Neural crest cell (in vitro differentiated cells): ENCODE data around the gene FBLN1. TPM values are rescaled to one million over a fixed set of nuclear protein-coding genes. Genes with fewer than 3 reads are reported as not detected.

ENCODE experiments used
- DNase-seq: peaks from one replicate; pipeline ENCODE4 v3.0.0; 2021; ENCODE audit warnings: low read depth, mixed read lengths, low spot score
- H3K27ac Mint-ChIP-seq: one replicate; pipeline ENCODE4 v1.8.0; 2021; ENCODE audit warnings: mild to moderate bottlenecking, mixed read lengths; ENCODE audit not compliant: unreplicated experiment
- H3K27me3 Mint-ChIP-seq: 2 replicates; pipeline ENCODE4 v1.8.0; 2021; ENCODE audit warnings: low read depth, mild to moderate bottlenecking, mixed read lengths
- H3K36me3 Mint-ChIP-seq: 2 replicates; pipeline ENCODE4 v1.8.0; 2021; ENCODE audit warnings: low read depth, mild to moderate bottlenecking, mixed read lengths
- H3K4me1 Mint-ChIP-seq: 2 replicates; pipeline ENCODE4 v1.8.0; 2021; ENCODE audit warnings: mixed read lengths
- H3K4me3 Mint-ChIP-seq: one replicate; pipeline ENCODE4 v1.8.0; 2021; ENCODE audit warnings: mild to moderate bottlenecking, mixed read lengths
- H3K9me3 Mint-ChIP-seq: 2 replicates; pipeline ENCODE4 v1.8.0; 2021; ENCODE audit warnings: mixed read lengths
- CTCF ChIP-seq: fragments of 200-600 bp; sonication (generic); conservative IDR thresholded peaks from 2 replicates; pipeline ENCODE4 v1.5.0; 2021; ENCODE audit warnings: antibody characterized with exemption, mild to moderate bottlenecking
- total RNA-seq: library from RNA; stranded (reverse); gene quantifications from 2 replicates; pipeline ENCODE4 v1.2.1, GENCODE V29; 2021

FBLN1 gene
- total RNA-seq, 1 donor from 2014 or later: 163 TPM

DNA sequence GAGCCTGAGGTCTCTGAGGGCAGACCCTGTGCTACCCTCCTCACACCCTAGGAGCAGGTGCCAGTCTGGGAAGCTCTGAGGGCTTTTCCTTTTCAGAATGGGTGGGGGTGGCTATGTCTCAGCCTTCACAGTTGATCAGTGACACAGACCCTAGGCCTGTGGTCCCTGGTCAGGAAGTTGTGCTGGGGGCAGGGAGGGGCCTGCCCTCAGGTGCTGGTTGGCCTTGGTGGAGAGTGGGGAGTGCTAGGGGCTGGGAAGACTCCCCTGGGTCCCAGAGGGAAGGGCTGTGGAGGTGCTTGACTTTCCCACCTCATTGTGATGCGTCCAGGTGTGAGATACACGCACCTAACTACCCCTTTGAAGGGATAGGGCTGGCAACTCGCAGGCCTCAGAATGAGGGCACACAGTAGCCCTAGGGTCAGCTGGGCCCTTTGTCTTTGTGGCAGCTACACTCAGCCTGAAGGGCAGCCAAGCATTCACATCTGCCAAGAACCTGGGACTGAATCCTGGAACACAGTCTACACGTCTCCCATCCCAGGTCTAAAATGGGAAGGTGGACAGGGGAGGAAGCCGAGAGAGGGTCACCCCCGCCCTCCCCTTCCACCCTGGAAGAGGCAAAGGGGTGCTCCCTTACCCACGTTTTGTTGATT lies 137.7 kb downstream of the FBLN1 start:
- no peaks in the 10 kb centered on the region for H3K4me1 Mint-ChIP-seq
- DNase-seq: no peak
- no peak for TF ChIP-seq CTCF
- H3K4me3 Mint-ChIP-seq: no peak overlapping the region
- no peaks in the 10 kb centered on the region for H3K9me3 Mint-ChIP-seq
- H3K27me3 Mint-ChIP-seq: peaks cover 41% of the 10 kb centered on the region
- no peak overlapping the region for H3K27ac Mint-ChIP-seq
- H3K36me3 Mint-ChIP-seq: no peaks in the 10 kb centered on the region

GRCh38 chr22:45640941-45641621 lies 138.4 kb downstream of the FBLN1 start:
- Mint-ChIP-seq H3K36me3 (no peaks in the 10 kb centered on the region), H3K4me3 (no peak overlapping the region), H3K9me3 (no peaks in the 10 kb centered on the region), H3K27ac (no peak overlapping the region), H3K27me3 (peaks cover 44% of the 10 kb centered on the region), H3K4me1 (peaks cover 5% of the 10 kb centered on the region)
- TF ChIP-seq CTCF: no peak
- no peak for DNase-seq

- no peak for DNase-seq
- no peaks in the 10 kb centered on the region for H3K9me3 Mint-ChIP-seq
- H3K4me3 Mint-ChIP-seq: no peak overlapping the region
- H3K27me3 Mint-ChIP-seq: peaks cover 51% of the 10 kb centered on the region
- no peak for TF ChIP-seq CTCF
- H3K4me1 Mint-ChIP-seq: peaks cover 5% of the 10 kb centered on the region
- no peaks in the 10 kb centered on the region for H3K36me3 Mint-ChIP-seq
- H3K27ac Mint-ChIP-seq: no peak overlapping the region
These were observed 140.3 kb downstream of the FBLN1 start for GRCh38 chr22:45642986-45643385.

DNA sequence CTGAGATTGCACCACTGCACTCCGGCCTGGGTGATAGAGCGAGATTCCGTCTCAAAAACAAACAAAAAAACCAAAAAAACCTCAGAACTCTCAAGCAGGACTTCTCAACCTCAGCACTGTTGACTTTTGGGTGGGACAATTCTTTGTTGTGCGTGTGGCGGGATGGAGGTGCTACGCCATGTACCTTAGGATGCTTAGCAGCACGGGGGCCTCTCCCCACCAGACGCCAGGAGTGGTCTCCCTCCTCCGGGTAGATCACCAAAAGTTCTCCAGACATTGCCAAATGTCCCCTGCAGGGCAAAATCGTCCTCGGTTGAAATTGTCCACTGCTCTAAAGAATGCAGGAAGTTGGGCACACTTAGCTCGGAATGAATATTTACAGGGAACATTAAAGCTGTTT lies 142.0 kb downstream of the FBLN1 start:
- Mint-ChIP-seq H3K4me1 (peaks cover 5% of the 10 kb centered on the region), H3K36me3 (no peaks in the 10 kb centered on the region), H3K27ac (no peak overlapping the region), H3K27me3 (peaks cover 49% of the 10 kb centered on the region), H3K4me3 (no peak overlapping the region), H3K9me3 (no peaks in the 10 kb centered on the region)
- DNase-seq: no peak
- no peak for TF ChIP-seq CTCF

- Mint-ChIP-seq H3K4me3 (no peak overlapping the region), H3K36me3 (no peaks in the 10 kb centered on the region), H3K4me1 (peaks cover 5% of the 10 kb centered on the region), H3K27ac (no peak overlapping the region), H3K27me3 (peaks cover 49% of the 10 kb centered on the region), H3K9me3 (no peaks in the 10 kb centered on the region)
- DNase-seq: no peak
- no peak for TF ChIP-seq CTCF
These were observed 142.5 kb downstream of the FBLN1 start for GRCh38 chr22:45645150-45645525.
